Uterus (tissue), 2 donors: ENCODE measurements around the gene CAMP.
"Not testable (repeated sequence)": the region's sequence is repeated elsewhere in the genome, so short reads cannot be mapped to it uniquely, and the experiment has no call there.

Experiments used
- POLR2A ChIP-seq, 2 donors: fragments of 450-650 bp; IDR thresholded peaks; one replicate each; pipeline ENCODE4 v1.6.1; 2016; ENCODE audit warnings: antibody characterized with exemption in 2 of 2, mild to moderate bottlenecking in 1 of 2, moderate library complexity in 1 of 2
- TF ChIP-seq, protein P1 (sequence below), 4 experiments: fragments of 200-600 bp in 2 of 4; fragments of 450-650 bp in 2 of 4; sonication (generic) in 2 of 4; IDR thresholded peaks; one replicate each; pipeline ENCODE4 v1.5.1; 2016 to 2019; ENCODE audit warnings: antibody characterized with exemption in 4 of 4, mild to moderate bottlenecking in 2 of 4, moderate library complexity in 1 of 4

DNA sequence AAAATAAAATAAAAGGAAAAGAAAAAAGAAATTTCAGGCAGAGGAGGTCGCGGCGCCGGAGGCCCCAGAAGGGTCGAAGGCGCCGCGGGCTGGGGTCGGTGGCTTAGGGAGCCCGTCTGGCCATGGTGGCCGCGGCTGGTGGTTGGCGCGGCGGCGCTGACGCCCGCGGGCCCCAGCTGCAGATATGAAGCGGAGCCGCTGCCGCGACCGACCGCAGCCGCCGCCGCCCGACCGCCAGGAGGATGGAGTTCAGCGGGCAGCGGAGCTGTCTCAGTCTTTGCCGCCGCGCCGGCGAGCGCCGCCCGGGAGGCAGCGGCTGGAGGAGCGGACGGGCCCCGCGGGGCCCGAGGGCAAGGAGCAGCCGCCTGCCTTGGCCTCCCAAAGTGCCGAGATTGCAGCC, 12.8 kb upstream of the CAMP start:
- TF ChIP-seq, protein P1, sequence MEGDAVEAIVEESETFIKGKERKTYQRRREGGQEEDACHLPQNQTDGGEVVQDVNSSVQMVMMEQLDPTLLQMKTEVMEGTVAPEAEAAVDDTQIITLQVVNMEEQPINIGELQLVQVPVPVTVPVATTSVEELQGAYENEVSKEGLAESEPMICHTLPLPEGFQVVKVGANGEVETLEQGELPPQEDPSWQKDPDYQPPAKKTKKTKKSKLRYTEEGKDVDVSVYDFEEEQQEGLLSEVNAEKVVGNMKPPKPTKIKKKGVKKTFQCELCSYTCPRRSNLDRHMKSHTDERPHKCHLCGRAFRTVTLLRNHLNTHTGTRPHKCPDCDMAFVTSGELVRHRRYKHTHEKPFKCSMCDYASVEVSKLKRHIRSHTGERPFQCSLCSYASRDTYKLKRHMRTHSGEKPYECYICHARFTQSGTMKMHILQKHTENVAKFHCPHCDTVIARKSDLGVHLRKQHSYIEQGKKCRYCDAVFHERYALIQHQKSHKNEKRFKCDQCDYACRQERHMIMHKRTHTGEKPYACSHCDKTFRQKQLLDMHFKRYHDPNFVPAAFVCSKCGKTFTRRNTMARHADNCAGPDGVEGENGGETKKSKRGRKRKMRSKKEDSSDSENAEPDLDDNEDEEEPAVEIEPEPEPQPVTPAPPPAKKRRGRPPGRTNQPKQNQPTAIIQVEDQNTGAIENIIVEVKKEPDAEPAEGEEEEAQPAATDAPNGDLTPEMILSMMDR (IDR thresholded peaks at IDR 0.05), result not testable (repeated sequence)
- TF ChIP-seq POLR2A (IDR thresholded peaks at IDR 0.05), result not testable (repeated sequence)
